Fibroblast of villous mesenchyme (primary cell): ENCODE measurements around the gene PICALM. TPM values are rescaled to one million over a fixed set of nuclear protein-coding genes. Genes with fewer than 3 reads are reported as not detected.

ENCODE experiments used
- DNase-seq: peaks from one replicate; pipeline ENCODE4 v3.0.0-alpha.2; 2010; ENCODE audit warnings: low read depth
- H3K4me3 ChIP-seq: 2 replicates; pipeline ENCODE4 v1.5.1; 2011; ENCODE audit warnings: low read depth, mild to moderate bottlenecking, low read length
- total RNA-seq: library from RNA; depleted of rRNA; stranded (reverse); fragments of >200 nt; gene quantifications from 2 replicates; pipeline ENCODE4 v1.2.3, GENCODE V29; 2012
- TF ChIP-seq, protein P1 (sequence below): IDR thresholded peaks from 2 replicates; pipeline ENCODE4 v1.5.1; 2012; ENCODE audit warnings: low read depth, mild to moderate bottlenecking, low read length; ENCODE audit not compliant: insufficient read depth

Gene PICALM
- total RNA-seq, 1 donor, result 388 TPM

DNA sequence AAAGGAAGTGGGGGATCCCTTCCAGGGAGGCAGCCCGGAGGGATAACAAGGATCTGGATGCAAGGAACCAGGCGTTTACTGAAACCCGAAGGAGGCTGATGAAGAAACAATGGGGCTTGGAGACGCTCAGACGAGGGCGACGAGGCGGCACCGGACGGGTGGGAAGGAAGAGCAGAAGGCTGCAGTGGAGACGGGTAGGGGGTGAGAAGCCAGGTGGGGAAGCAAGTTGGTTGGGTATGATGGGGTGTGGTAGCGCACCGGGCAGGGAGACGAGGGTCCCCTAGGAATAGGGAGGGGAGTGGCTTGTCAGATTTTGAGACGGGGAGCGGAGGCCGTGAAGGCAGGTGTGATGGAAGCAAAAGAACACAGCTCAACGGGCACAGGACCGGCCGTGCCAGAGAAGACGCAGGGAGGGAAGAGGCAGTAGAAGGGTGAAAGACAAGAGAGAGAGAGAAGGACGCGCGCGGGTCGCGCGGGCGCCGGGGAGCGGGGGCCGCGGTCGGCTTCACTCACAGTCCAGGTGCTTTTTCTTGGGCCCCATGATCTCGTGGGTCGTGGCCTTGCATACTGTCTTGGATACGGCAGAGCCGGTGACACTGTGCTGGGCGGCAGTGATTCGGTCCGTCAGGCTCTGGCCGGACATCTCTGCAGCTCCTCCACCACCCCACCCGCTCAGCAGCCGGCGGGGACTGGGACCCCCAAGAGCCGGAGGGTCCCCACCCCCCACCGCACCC lies 579 bp downstream of the PICALM start:
- DNase-seq, result peak; percentile 30
- H3K4me3 ChIP-seq, result peak overlapping the region; percentile 98
- TF ChIP-seq, protein P1, sequence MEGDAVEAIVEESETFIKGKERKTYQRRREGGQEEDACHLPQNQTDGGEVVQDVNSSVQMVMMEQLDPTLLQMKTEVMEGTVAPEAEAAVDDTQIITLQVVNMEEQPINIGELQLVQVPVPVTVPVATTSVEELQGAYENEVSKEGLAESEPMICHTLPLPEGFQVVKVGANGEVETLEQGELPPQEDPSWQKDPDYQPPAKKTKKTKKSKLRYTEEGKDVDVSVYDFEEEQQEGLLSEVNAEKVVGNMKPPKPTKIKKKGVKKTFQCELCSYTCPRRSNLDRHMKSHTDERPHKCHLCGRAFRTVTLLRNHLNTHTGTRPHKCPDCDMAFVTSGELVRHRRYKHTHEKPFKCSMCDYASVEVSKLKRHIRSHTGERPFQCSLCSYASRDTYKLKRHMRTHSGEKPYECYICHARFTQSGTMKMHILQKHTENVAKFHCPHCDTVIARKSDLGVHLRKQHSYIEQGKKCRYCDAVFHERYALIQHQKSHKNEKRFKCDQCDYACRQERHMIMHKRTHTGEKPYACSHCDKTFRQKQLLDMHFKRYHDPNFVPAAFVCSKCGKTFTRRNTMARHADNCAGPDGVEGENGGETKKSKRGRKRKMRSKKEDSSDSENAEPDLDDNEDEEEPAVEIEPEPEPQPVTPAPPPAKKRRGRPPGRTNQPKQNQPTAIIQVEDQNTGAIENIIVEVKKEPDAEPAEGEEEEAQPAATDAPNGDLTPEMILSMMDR, result no peak

DNA sequence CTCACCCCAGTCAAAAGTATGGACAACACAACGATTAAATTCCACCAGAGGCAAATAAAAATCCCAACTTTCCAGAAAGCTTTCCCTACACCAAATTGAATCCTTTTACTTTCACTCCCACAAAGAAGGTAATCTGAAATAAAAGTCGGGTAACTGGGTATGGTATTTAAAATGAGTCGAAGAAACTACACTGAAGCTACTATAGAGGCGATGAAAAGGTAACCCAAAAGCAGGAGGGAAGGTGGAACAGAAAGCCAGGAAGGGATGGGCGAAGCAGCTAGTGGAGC lies 1.1 kb downstream of the PICALM start:
- TF ChIP-seq, protein P1, result no peak
- peak overlapping the region; percentile 98 for H3K4me3 ChIP-seq
- no peak for DNase-seq

DNA sequence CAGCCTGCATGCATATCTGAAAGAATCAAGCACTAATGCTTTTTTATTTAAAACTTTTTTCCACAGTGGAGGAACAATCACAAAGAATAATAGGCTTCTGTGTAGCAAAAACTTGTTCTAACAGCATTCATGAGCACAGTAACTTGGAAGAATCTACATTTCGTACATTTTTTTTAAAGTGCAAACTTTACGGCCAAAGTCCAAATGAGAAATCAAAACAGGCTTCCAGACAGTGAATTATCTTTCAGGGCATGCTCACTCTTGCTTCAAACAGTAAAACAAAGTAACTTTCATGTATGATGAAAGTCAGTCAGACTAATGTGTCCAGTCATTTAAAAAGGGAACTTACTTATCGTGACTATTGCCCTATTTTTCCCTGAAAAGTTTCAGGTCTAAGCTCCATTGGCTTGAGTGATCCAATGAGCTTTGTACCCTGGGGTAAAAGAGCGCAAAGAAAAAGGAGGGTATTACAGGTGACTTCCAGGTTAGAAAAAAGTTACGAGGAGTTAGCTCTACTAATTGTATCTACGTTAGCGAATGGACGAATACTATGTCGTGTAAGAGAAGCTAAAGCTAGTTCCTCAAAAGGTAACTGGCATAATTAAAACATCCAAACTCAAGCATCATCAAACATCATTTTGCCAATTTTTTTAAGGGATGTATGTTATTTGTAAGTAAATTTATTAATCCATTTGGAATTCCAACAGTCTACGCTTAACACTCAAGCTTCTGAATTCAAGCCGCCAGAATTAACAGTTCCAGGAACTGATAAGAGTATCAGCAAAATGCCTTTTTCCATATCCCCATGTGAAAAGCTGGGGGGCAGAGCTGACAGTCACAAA lies 1.7 kb downstream of the PICALM start:
- TF ChIP-seq, protein P1, result no peak
- DNase-seq, result peak; percentile 35
- H3K4me3 ChIP-seq, result peak overlapping the region; percentile 98

DNA sequence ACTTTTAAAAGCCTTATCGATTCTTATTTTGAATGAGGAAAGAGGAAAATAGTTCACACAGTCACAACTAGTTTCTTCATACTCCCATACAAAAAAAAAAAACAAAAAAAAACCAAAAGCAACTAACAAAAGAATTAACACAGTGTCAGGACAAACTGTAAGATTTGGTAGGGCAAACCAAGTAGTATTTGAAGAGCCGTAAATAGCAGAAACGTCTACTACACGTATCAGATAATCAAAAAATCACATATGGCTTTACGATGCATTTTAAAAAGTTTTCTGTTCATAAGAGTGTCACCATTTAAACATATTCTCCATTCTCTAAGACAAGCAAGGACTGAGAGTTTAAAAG lies 2.3 kb downstream of the PICALM start:
- H3K4me3 ChIP-seq, result peak overlapping the region; percentile 98
- DNase-seq, result no peak
- TF ChIP-seq, protein P1, result no peak

DNA sequence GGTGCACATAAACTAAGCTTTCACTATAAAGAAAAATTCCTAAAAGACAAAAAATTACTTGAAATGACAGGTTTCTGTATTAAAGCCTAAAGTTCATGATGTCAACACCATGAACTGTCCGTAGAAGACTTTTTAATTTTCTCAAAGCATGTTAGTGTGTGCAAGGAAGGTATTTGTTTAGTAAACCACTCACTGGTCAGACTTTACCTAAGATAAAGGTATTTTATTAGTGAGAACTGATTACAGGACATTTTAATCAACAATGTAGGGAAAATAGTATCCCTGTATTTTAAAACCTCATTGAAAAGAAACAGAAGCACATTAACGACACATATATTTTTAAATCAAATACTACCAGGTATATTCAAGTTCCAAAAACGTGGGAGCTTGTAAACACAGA lies 2.9 kb downstream of the PICALM start:
- no peak for DNase-seq
- TF ChIP-seq, protein P1, result no peak
- H3K4me3 ChIP-seq, result peak overlapping the region; percentile 98

DNA sequence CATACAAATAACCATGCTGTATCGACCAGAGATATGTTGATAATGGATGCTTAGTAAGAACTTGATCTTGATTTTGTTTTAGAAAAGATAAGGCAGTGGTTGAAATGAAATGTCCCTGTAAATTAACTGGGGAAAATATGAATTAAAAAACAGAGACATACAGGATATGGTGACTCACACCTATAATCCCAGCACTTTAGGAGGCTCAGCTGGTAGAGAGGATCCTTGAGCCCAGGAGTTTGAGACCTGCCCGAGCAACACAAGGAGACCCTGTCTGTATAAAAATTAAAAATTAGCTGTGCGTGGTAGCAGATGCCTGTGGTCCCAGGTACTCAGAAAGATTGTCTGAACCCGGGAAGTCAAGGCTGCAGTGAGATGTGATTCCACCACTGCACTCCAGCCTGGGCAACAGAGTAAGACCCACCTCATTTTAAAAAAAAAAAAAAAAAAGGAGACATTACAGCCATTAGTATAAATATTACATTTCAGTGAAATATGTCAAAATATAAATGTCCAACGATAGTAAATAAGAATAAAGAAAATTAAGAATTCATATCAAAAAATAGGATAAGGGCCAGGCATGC lies 4.6 kb downstream of the PICALM start:
- peak overlapping the region; percentile 3 for H3K4me3 ChIP-seq
- peak; percentile 61 for DNase-seq
- TF ChIP-seq, protein P1, result no peak
